C4-2B (cell line): ENCODE measurements around the gene LRMDA.

Experiments
- H3K27ac ChIP-seq: fragments of 450-650 bp; 2 replicates; pipeline ENCODE4 v1.5.1; 2017
- ZFX ChIP-seq: fragments of 450-650 bp; IDR thresholded peaks from 2 replicates; pipeline ENCODE4 v1.6.1; 2017
- TF ChIP-seq, protein P1 (sequence below): fragments of 450-650 bp; conservative IDR thresholded peaks from 2 replicates; pipeline ENCODE4 v1.5.1; 2017; ENCODE audit warnings: mild to moderate bottlenecking

LRMDA gene

GRCh38 chr10:76126607-76127527 is 695.4 kb downstream of the LRMDA start:
- no peak for TF ChIP-seq ZFX
- TF ChIP-seq, protein P1, sequence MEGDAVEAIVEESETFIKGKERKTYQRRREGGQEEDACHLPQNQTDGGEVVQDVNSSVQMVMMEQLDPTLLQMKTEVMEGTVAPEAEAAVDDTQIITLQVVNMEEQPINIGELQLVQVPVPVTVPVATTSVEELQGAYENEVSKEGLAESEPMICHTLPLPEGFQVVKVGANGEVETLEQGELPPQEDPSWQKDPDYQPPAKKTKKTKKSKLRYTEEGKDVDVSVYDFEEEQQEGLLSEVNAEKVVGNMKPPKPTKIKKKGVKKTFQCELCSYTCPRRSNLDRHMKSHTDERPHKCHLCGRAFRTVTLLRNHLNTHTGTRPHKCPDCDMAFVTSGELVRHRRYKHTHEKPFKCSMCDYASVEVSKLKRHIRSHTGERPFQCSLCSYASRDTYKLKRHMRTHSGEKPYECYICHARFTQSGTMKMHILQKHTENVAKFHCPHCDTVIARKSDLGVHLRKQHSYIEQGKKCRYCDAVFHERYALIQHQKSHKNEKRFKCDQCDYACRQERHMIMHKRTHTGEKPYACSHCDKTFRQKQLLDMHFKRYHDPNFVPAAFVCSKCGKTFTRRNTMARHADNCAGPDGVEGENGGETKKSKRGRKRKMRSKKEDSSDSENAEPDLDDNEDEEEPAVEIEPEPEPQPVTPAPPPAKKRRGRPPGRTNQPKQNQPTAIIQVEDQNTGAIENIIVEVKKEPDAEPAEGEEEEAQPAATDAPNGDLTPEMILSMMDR, result no peak
- H3K27ac ChIP-seq, result no peak overlapping the region

DNA sequence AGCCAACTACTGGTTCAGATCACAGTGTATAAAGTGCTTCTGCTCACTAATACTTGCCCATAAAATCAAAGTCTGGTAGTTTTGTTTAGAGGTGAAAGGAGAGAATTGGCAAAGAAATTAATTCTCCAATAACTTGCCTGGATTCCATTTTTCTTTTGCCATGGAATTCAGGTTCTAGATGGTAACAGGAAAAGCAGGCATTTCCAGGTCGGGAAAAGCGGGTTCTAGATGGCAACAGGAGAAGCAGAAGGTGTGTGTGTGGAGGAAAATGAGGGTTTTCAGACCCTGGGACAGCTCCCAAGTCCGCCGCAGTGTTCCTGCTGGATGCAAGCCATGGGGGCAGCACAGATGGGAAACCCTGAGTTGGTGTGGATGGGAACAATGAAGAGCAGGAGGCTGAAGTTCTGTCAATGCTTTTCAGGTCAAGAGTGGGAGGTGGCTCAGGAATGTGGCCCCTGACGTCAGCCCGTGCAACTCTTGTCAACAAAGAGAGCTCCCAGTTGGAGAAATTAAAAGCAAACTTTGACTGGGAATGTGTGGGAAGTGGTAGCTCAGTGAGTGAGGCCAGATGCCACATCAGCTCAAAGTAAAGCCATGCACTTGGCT is 696.7 kb downstream of the LRMDA start:
- H3K27ac ChIP-seq, result no peak overlapping the region
- TF ChIP-seq, protein P1, result no peak
- no peak for TF ChIP-seq ZFX

GRCh38 chr10:76129213-76129612 is 697.8 kb downstream of the LRMDA start:
- H3K27ac ChIP-seq, result no peak overlapping the region
- TF ChIP-seq ZFX, result no peak
- TF ChIP-seq, protein P1, result no peak

GRCh38 chr10:76130892-76131291 is 699.5 kb downstream of the LRMDA start:
- no peak for TF ChIP-seq ZFX
- TF ChIP-seq, protein P1, result no peak
- H3K27ac ChIP-seq, result no peak overlapping the region

DNA sequence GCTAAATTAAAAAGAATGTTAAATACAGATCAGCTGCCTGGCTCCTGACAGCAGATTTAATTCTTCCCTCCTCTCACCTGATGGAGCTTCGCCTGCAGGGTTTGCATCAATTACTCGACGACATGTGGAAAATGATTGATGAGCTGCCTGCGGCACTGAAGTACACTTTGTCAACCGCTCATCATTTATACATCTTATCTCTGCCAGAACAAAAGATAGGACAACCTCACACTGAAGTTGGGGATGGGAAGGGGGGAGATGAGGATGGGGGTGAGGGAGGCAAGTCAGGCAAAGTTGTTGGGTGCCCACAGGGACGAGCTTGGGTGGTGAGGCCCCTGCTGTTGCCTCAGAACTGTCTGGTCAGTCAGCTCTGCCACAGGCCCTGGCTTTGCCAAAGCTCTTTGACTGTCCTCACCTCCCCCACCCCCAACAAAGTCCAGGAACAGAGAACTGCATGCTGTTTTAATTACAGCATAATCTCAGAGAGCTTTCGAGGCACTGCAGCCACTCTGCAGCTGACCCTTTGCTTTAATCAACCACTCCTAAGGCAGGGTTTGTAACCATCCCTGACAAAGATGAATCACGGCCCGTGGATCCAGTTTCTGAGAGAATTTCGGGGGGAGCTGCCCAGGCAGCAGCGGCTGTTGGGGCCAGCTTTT is 702.3 kb downstream of the LRMDA start:
- TF ChIP-seq, protein P1, result no peak
- TF ChIP-seq ZFX, result no peak
- no peak overlapping the region for H3K27ac ChIP-seq

DNA sequence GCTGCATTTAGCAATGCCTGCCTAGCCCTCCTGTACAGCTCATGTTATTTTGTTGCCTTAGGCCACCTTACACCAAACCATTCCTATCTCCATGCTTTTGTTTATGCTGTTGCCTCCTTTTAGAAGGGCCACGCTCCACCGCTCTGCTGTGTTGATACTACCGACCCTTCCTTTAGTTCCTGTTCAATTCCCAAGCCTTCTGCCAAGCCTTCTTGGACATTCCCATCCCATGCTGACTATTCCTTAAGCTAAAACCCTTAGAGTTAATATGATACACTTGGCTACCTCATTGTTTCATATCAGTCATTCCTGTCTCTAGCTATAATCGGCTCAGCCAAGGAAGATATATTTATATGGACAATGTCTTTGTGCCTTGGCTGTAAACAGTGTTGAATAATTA is 705.5 kb downstream of the LRMDA start:
- no peak for TF ChIP-seq ZFX
- TF ChIP-seq, protein P1, result no peak
- no peak overlapping the region for H3K27ac ChIP-seq

GRCh38 chr10:76138286-76138685 is 706.9 kb downstream of the LRMDA start:
- no peak overlapping the region for H3K27ac ChIP-seq
- TF ChIP-seq ZFX, result no peak
- TF ChIP-seq, protein P1, result no peak
